T-helper 1 cell treated with Interleukin-12 subunit alpha and Interleukin-12 subunit beta and Interleukin-4 antibody, amounts not matched to agents 30 ng/mL and 1 ng/mL, for 36 hours (primary cell): Measurements from ENCODE around the gene ADIPOR2. TPM values are rescaled to one million over a fixed set of nuclear protein-coding genes. Genes with fewer than 3 reads are reported as not detected.

ENCODE experiments used
- intact Hi-C: fragments of 100-400 bp; cut with micrococcal nuclease; formaldehyde crosslinking; loops from one replicate; pipeline ENCODE4 v1.15.1; 2024
- total RNA-seq: library from RNA; stranded (reverse); gene quantifications from 2 replicates; pipeline ENCODE4 v1.2.3, GENCODE V29; 2022

Gene ADIPOR2
- total RNA-seq, 1 donor from 2014 or later = 55.8 TPM

GRCh38 chr12:1826867-1827705 lies 136.2 kb downstream of the ADIPOR2 start:
- intact Hi-C loops = no loop called here

GRCh38 chr12:1827826-1828805 lies 137.2 kb downstream of the ADIPOR2 start:
- intact Hi-C loops = no loop called here

- intact Hi-C loops = no loop called here
Observed at GRCh38 chr12:1828856-1829255, 138.0 kb downstream of the ADIPOR2 start.

DNA sequence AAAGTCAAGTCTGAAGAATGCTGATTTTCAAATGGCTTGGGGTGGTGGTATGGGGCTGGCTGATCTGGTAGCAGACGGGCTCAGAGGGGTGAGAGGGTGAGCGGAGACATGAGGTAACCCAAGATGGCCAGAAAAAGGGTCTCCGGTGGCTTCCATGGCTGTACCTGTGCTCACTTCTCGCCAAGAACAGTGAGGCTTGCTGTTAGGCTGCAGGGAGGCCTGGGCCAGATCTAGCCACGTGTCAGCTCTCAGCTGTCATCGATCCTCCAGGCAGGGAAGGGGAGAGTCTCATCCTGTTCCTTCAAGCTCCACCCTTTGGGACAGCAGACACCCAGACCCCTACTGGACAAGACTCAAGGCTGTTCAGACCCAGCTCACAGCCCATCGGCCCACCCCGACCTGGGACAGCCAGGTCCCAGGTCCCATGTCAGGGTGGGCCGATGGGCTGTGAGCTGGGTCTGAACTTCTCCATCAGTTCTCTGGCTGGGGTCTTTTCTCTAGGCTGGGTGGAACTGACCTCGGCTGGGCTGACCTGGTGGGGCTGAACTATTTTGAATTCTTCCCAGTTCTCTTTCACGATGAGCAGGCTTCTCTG lies 138.5 kb downstream of the ADIPOR2 start:
- intact Hi-C loops = no loop called here

DNA sequence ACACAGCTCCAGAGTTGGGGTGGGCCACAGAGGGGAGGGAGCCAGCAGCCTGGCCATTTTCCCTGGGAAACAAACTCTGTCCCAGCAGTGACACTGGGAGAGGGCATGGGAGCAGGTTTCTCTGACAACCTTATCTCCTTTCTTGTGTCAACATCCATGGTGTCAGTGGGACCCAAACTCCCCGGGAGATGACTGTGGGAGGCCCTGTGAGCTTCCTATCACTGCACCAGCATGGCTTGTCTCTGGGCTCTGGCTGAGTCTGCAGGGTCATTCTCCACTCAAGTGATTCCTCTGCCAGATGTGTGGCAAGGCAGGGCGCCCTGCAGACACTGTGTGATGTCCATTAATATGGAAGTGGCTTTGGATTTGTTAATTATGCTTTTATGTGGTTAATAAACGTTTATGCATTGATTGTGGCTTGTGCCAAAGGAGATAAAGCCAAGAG lies 139.6 kb downstream of the ADIPOR2 start:
- intact Hi-C loops = no loop called here

- intact Hi-C loops = no loop called here
Observed at GRCh38 chr12:1830981-1831963, 140.4 kb downstream of the ADIPOR2 start.

DNA sequence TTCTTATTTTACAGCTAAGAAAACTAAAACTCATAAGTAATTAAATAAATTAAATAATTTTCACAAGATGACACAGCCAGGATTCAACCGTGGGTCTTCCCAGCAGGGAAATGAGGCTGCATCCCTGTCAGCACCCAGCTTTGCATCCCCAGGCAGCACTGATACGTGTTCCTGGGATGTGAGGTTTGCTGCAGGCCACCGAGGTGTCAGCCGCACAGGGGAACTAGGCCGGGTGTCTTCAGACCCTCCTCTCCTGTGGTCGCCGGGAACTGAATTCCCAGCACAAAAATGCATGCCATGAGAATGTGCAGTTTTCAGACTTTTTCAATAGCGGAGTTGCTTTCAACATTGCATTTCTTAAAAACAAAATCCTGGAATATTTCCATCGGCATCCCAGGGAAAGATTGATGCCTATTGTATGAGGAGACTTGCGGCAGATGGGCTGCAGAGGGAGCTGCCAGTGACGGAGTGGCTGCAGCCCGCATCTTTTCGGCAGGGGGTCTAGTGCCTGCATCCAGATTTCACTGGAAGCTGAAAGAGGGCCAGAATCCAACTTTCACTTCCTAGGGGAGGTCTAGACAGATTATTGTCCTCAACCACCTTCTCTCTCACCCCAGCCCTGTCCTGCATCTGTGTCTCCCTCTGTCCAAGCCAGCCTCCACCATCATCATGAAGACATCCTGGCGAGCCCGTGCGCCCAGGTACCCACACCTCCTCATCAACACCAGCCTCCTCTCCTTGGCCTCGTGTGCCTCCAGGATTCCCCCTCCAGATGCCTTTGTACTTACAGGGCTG lies 142.1 kb downstream of the ADIPOR2 start:
- intact Hi-C loops = no loop called here

- intact Hi-C loops = no loop called here
Observed at GRCh38 chr12:1833596-1834028, 142.7 kb downstream of the ADIPOR2 start.

DNA sequence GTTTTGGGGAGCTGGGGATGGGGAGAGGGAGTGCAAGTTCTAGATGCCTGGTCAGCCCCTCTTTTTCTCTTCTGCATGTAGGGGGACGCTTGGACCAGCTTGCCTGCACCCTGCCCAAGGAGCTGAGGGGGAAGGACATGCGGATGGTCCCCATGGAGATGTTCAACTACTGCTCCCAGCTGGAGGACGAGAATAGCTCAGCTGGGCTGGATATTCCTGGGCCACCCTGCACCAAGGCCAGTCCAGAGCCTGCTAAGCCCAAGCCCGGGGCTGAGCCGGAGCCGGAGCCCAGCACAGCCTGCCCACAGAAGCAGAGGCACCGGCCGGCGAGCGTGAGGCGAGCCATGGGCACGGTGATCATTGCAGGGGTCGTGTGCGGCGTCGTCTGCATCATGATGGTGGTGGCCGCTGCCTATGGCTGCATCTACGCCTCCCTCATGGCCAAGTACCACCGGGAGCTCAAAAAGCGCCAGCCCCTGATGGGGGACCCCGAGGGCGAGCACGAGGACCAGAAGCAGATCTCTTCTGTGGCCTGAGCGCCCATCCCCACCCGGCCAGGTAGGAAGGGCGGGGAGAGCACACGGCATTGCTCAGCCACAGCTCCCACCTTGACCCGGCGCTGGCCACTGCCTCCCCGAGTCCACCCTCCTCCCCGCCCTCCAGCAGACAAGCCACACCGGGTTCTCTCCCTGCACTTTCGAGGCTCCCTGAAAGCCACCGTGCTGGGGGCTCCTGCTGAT lies 143.5 kb downstream of the ADIPOR2 start:
- intact Hi-C loops = no loop called here

- intact Hi-C loops = no loop called here
Observed at GRCh38 chr12:1835211-1836131, 144.6 kb downstream of the ADIPOR2 start.

GRCh38 chr12:1836241-1836803 lies 145.5 kb downstream of the ADIPOR2 start:
- intact Hi-C loops = no loop called here

GRCh38 chr12:1836854-1837421 lies 146.1 kb downstream of the ADIPOR2 start:
- intact Hi-C loops = no loop called here

DNA sequence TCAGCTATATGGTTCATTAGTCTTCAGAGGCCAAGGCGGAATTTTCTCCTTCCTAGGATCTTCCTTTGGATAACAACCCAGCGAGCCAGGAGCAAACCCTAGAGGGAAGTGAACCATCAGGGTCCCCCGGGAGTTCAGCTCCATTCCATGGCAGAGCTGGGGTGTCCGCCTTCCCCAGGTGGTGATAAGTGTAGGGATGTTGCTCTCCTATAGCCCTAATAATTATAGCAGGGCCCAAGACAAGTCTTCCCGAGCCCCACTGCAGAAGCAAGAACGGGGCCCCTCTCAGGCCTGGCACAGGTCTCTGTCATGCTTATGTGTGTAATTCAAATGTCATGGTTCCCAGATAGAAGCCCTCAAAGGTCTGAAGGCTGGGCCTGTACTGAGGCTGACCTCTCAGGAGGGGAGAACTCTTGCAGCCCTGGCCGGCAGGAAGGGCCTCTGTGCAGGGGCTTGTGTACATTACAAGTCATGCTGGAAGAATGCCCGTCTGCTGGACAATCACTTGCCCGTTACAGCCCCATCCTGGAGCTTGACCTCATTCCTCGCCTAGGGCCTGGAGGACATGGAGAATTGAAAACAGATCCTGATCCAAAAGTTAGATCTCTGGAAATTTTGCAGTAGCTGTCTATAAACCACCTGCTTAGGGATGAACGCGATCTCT lies 146.8 kb downstream of the ADIPOR2 start:
- intact Hi-C loops = no loop called here
